ENCODE results near the gene EXOC6B.

EXOC6B gene

DNA sequence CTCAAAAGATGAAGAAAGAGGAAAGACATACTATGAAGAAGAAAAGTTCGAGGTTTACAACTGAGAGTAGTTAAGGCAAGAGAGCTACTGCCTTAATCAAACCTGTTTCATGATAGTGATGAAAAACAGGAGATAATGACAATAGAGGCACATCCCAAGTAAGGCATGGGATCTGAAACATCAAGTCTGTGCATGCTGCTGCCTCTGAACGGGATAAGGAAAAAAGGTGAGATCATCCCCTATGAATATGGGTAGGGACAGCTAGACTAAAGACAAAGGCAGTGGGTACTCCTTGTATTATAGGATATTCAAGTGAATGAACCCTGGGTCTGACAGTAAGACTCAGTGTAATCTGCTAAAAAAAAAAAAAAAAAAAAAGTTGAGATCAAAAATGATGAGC, 3.0 kb downstream of the EXOC6B start:
- DNase-seq (ENCODE audit: low spot score), result no peak
- Mint-ChIP-seq H3K27me3 (ENCODE audit: low read depth) (peaks cover 12% of the 10 kb centered on the region), H3K9me3 (no peaks in the 10 kb centered on the region), H3K36me3 (ENCODE audit: low read depth) (peaks cover 4% of the 10 kb centered on the region), H3K4me1 (ENCODE audit: low read depth) (peaks cover 36% of the 10 kb centered on the region), H3K4me3 (no peak overlapping the region), H3K27ac (no peak overlapping the region)

DNA sequence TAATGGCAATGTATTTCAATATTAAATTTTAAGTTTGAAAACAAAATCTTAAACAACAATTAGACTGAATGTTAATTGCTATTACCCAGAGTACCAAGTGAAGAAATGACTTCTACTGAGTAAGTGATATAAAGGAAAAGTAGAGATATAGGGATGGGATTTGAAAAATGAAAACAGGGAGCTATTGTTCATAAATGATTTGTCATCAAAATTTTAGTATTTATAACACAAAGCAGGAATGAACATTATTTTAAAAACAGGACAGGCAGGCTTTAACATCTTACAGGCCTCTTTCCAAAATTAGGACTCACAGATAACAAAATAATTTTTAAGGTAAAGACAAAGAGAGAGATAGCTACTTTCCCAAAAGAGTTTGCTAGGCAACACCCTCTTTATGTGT, 3.9 kb downstream of the EXOC6B start:
- Mint-ChIP-seq H3K9me3 (no peaks in the 10 kb centered on the region), H3K4me1 (ENCODE audit: low read depth) (peaks cover 33% of the 10 kb centered on the region), H3K27ac (no peak overlapping the region), H3K36me3 (ENCODE audit: low read depth) (peaks cover 4% of the 10 kb centered on the region), H3K27me3 (ENCODE audit: low read depth) (peaks cover 12% of the 10 kb centered on the region), H3K4me3 (no peak overlapping the region)
- no peak for DNase-seq (ENCODE audit: low spot score)

DNA sequence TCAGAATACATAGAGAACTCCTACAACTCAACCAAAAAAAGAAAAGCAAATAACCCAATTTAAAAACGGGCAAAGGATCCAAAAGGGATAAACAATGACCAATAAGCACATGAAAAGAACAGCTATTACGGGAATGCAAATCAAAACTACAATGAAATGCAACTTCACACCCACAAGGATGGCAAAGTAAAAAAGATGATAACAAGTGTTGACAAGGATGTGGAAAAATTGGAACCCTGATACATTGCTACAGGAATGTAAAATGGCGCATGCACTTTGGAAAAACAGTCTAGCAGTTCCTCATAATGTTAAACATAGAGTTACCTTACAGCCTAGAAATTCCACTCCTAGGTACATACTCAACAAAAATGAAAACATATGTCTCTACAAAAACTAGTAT, 4.7 kb downstream of the EXOC6B start:
- peaks cover 32% of the 10 kb centered on the region for H3K4me1 Mint-ChIP-seq (ENCODE audit: low read depth)

DNA sequence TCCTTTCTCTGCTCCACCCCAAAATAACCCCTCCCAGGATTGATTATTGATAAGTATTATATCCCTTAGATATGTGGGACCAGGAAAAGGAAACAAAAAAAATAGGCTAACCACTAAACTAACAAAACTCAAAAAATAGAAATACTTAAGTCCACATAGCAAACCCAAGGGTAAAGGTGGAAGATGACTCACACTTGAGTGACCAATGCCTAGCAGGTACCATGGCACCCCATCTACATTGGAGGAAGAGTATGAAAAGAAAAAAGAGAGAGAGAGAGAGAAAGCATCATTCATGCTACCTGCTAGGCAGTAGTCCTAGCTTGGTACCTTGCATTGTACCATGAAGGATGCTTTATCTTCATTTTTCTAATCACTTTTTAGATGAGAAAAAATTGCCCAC, 6.3 kb downstream of the EXOC6B start:
- Mint-ChIP-seq H3K27ac (no peak overlapping the region), H3K4me1 (ENCODE audit: low read depth) (peaks cover 22% of the 10 kb centered on the region), H3K27me3 (ENCODE audit: low read depth) (peaks cover 9% of the 10 kb centered on the region), H3K9me3 (no peaks in the 10 kb centered on the region), H3K4me3 (no peak overlapping the region), H3K36me3 (ENCODE audit: low read depth) (peaks cover 4% of the 10 kb centered on the region)
- DNase-seq (ENCODE audit: low spot score), result no peak

More for the DNA sequence above, 4.7 kb downstream of the EXOC6B start:
- Mint-ChIP-seq H3K27me3 (ENCODE audit: low read depth) (peaks cover 12% of the 10 kb centered on the region), H3K9me3 (no peaks in the 10 kb centered on the region), H3K36me3 (ENCODE audit: low read depth) (peaks cover 4% of the 10 kb centered on the region), H3K27ac (no peak overlapping the region), H3K4me3 (no peak overlapping the region)
- DNase-seq (ENCODE audit: low spot score), result no peak

DNA sequence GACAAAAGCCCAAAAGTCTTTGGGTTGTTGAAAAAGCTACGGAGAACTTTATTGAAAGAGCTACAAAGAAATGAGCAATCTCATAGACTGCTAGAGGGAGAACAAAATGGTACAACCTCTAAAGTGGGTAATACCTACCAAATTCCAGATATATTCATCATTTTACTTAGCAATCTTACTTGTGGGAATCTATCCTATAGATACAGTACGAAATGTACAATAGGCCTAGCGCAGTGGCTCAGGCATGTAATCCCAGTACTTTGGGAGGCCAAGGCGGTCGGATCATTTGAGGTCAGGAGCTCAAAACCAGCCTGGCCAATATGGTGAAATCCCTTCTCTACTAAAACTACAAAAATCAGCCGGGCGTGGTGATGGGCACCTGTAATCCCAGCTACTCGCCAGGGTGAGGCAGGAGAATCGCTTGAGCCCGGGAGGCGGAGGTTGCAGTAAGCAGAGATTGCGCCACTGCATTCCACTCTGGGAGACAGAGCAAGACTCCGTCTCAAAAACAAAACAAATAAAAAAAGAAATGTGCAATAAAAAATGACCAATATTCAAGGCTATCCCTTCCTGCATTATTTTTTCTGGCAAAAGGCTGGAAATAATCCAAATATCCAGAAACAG, 10.1 kb downstream of the EXOC6B start:
- DNase-seq (ENCODE audit: low spot score), result no peak
- Mint-ChIP-seq H3K4me3 (no peak overlapping the region), H3K4me1 (ENCODE audit: low read depth) (peaks cover 9% of the 10 kb centered on the region), H3K27me3 (ENCODE audit: low read depth) (peaks cover 7% of the 10 kb centered on the region), H3K36me3 (ENCODE audit: low read depth) (no peaks in the 10 kb centered on the region), H3K27ac (no peak overlapping the region), H3K9me3 (no peaks in the 10 kb centered on the region)

DNA sequence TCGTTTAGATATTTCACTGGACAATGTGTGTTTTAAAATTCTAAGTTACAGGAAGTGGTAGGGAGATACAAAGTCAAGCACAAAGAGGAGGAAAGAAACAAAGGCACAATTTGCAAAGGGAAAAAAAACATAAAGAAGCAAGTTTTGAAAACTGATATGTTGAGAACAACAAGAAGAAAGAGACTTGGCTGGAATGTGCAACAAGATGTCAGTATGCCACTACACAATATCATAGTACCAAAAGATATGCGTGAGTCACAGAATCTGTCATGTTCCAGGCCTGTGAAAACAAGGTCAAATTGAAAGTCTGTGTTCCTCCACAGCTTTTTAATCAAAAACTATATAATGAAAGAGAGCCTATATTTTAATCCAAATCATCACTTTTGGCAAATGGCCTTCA, 12.0 kb downstream of the EXOC6B start:
- no peak overlapping the region for H3K4me3 Mint-ChIP-seq
- DNase-seq (ENCODE audit: low spot score), result no peak
- peaks cover 7% of the 10 kb centered on the region for H3K36me3 Mint-ChIP-seq (ENCODE audit: low read depth)
- no peak overlapping the region for H3K27ac Mint-ChIP-seq
- H3K9me3 Mint-ChIP-seq, result peaks cover 12% of the 10 kb centered on the region
- H3K27me3 Mint-ChIP-seq (ENCODE audit: low read depth), result peaks cover 4% of the 10 kb centered on the region
- H3K4me1 Mint-ChIP-seq (ENCODE audit: low read depth), result peaks cover 7% of the 10 kb centered on the region

DNA sequence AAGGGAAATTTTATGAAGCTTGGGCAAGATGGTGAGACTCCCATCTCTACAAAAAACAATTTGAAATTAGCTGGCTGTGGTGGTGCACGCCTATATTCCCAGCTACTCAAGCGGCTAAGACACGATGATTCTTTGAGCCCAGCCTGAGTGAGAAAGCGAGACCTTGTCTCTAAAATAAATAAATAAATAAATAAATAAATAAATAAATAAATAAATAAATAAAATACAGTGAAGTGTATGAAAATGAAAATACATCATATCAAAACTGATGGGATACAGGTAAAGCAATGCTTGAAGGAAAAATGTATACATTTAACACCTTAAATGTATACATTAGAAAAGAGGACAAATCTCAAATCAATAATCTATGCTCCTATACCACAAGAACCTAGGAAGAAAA, 15.7 kb downstream of the EXOC6B start:
- H3K27me3 Mint-ChIP-seq (ENCODE audit: low read depth), result no peaks in the 10 kb centered on the region
- peaks cover 7% of the 10 kb centered on the region for H3K4me1 Mint-ChIP-seq (ENCODE audit: low read depth)
- no peak for DNase-seq (ENCODE audit: low spot score)
- H3K36me3 Mint-ChIP-seq (ENCODE audit: low read depth), result peaks cover 11% of the 10 kb centered on the region
- peaks cover 13% of the 10 kb centered on the region for H3K9me3 Mint-ChIP-seq
- H3K27ac Mint-ChIP-seq, result no peak overlapping the region
- H3K4me3 Mint-ChIP-seq, result no peak overlapping the region

DNA sequence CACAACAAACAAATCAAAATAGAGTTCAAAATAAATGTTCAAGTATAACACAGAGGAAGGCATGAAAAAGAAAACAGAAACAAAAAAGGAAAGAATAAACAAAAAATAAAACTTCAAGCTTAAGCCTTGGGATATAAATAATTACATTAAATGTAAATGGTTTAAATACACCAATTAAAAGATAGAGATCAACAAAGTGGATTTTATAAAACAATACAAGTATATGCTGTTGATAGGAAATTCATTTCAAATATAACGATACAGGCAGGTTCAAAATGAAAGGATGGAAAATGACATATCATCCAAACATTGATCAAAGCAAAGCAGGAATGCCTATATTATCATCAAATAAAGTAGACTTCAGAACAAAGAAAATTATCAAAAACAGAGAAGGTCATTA, 16.7 kb downstream of the EXOC6B start:
- DNase-seq (ENCODE audit: low spot score), result no peak
- peaks cover 13% of the 10 kb centered on the region for H3K9me3 Mint-ChIP-seq
- no peak overlapping the region for H3K4me3 Mint-ChIP-seq
- H3K27ac Mint-ChIP-seq, result no peak overlapping the region
- no peaks in the 10 kb centered on the region for H3K27me3 Mint-ChIP-seq (ENCODE audit: low read depth)
- peaks cover 11% of the 10 kb centered on the region for H3K36me3 Mint-ChIP-seq (ENCODE audit: low read depth)
- peaks cover 7% of the 10 kb centered on the region for H3K4me1 Mint-ChIP-seq (ENCODE audit: low read depth)

DNA sequence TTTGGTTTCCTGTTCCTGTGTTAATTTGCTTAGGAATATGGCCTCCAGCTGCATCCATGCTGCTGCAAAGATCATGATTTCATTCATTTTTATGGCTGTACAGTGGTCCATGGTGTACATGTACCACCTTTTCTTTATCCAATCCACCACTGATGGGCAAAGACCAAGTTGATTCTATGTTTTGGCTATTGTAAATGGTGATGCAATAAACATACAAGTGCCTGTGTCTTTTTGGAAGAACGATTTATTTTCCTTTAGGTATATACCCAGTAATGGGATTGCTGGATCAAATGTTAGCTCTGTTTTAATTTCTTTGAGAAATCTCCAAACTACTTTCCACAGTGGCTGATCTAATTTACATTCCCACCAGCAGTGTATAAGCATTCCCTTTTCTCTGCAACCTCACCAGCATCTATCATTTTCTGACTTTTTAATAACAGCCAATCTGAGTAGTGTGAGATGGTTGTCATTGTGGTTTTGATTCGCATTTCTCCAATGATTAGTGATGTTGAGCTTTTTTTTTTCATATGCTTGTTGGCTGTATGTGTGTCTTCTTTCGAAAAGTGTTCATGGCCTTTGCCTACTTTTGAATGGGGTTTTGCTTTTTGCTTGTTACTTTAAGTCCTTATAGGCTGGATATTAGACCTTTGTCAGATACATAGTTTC, 19.4 kb downstream of the EXOC6B start:
- H3K4me3 Mint-ChIP-seq, result no peak overlapping the region
- H3K36me3 Mint-ChIP-seq (ENCODE audit: low read depth), result peaks cover 11% of the 10 kb centered on the region
- no peak overlapping the region for H3K27ac Mint-ChIP-seq
- H3K27me3 Mint-ChIP-seq (ENCODE audit: low read depth), result peaks cover 5% of the 10 kb centered on the region
- no peak for DNase-seq (ENCODE audit: low spot score)
- H3K4me1 Mint-ChIP-seq (ENCODE audit: low read depth), result peaks cover 2% of the 10 kb centered on the region
- peaks cover 13% of the 10 kb centered on the region for H3K9me3 Mint-ChIP-seq

DNA sequence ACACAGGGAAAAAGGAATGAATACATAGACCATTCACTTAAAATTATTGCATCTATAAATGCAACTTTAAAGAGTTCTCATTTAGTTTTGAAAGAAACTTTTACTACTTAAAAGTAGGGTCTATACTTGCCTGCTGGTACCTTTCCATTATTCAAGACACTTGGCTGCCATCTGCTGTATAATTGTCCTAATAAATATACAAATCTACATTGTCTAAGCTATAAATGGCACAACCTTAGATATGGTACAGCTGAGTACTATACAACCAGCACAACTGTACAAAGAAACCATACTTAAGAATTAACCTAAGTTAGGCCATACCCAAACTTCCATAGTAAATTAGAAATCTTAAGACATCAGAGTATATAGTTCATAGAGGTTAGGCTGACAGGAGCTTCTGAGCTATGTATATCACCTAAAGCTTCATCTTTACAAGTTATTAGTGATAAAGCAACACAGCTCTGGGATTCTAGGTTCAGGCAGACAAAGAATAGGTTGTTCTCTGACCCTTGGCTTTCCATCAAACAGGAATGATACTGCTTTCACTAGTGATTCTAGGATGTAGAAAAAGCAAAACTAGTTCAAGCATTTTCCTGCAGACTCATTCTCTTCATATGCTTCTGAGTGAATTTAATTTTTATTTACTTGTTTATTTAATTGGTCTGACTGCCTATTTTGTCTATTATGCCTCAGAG, 22.1 kb downstream of the EXOC6B start:
- H3K27me3 Mint-ChIP-seq (ENCODE audit: low read depth), result peaks cover 7% of the 10 kb centered on the region
- no peak for DNase-seq (ENCODE audit: low spot score)
- peaks cover 2% of the 10 kb centered on the region for H3K4me1 Mint-ChIP-seq (ENCODE audit: low read depth)
- H3K36me3 Mint-ChIP-seq (ENCODE audit: low read depth), result peaks cover 3% of the 10 kb centered on the region
- no peak overlapping the region for H3K4me3 Mint-ChIP-seq
- peaks cover under 1% of the 10 kb centered on the region for H3K9me3 Mint-ChIP-seq
- no peak overlapping the region for H3K27ac Mint-ChIP-seq

DNA sequence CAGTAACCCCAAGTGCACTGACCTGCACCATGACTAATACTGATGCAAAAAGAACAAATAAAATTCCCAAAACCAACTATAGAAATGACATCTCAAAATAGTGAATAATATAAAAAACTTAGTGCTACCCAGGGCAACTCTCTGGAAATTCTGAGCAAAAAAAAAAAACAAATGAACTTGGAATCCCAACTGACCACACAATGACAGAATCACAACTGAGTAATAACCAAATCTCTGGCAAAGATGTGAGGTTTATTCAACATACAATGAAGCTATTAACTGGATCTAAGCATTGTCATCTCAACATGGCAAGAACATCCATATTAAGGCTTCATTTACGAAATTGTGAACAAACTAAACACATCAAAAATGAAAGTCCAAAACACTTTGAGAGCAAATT, 22.7 kb downstream of the EXOC6B start:
- no peaks in the 10 kb centered on the region for H3K9me3 Mint-ChIP-seq
- H3K27me3 Mint-ChIP-seq (ENCODE audit: low read depth), result peaks cover 7% of the 10 kb centered on the region
- peaks cover 1% of the 10 kb centered on the region for H3K36me3 Mint-ChIP-seq (ENCODE audit: low read depth)
- no peak overlapping the region for H3K27ac Mint-ChIP-seq
- DNase-seq (ENCODE audit: low spot score), result no peak
- no peak overlapping the region for H3K4me3 Mint-ChIP-seq
- H3K4me1 Mint-ChIP-seq (ENCODE audit: low read depth), result peaks cover 2% of the 10 kb centered on the region

DNA sequence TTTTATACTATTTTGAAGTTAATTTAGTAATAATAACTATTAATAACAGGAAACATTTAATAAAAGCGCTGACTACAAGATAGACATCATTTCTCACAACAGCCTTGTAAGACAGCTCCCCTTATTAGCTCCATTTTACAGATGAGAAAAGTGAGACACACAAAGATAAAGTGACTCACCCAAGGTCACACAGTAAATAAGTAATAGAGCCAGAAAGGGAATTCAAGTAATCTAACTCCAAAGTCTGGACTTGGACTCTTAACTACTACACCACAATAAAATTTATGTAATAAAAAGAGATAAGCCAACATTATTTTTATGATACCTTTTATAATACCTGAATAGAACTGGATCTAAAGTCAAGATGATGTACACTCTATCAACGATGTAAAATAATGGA, 25.3 kb downstream of the EXOC6B start:
- Mint-ChIP-seq H3K27me3 (ENCODE audit: low read depth) (peaks cover 7% of the 10 kb centered on the region), H3K9me3 (no peaks in the 10 kb centered on the region), H3K4me3 (no peak overlapping the region), H3K4me1 (ENCODE audit: low read depth) (no peaks in the 10 kb centered on the region), H3K27ac (no peak overlapping the region), H3K36me3 (ENCODE audit: low read depth) (no peaks in the 10 kb centered on the region)
- no peak for DNase-seq (ENCODE audit: low spot score)

DNA sequence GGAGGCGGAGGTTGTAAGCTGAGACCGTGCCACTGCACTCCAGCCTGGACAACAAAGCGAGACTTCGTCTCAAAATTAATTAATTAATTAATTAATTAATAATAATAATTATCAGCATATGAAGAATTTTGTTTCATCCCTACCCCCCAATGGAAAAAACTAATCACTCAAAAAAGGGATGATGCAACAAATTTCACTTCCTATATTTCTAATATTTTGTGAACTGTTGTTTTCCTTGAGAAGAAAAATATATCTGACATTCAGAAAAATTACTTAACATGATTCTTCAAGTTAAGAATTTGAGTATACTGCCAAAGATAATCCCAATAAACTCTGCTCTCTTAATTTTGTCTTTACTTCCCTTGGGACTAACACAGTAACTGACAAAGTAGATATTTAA, 28.1 kb downstream of the EXOC6B start:
- Mint-ChIP-seq H3K4me3 (no peak overlapping the region), H3K4me1 (ENCODE audit: low read depth) (peaks cover 10% of the 10 kb centered on the region), H3K36me3 (ENCODE audit: low read depth) (no peaks in the 10 kb centered on the region), H3K27ac (no peak overlapping the region), H3K27me3 (ENCODE audit: low read depth) (peaks cover 2% of the 10 kb centered on the region), H3K9me3 (no peaks in the 10 kb centered on the region)
- no peak for DNase-seq (ENCODE audit: low spot score)

DNA sequence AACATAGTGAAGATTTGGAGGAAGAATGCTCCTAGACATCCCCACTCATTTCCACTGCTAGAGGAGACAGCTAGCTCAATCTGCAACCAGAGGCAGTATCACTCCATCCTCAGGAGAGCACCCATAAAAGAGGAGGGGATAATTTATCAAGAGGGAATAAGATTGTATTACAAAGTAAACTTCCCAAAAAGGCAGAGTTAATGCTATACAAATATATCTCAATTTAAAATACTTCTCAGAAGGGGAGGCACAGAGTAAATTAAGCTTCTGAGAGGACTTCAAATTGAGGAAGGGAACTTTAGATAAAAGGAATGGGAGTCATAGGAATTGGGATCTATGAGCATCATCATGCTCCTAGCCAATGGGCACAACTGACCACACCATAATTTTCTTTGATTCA, 29.1 kb downstream of the EXOC6B start:
- Mint-ChIP-seq H3K4me3 (no peak overlapping the region), H3K4me1 (ENCODE audit: low read depth) (peaks cover 10% of the 10 kb centered on the region), H3K27me3 (ENCODE audit: low read depth) (peaks cover 2% of the 10 kb centered on the region), H3K36me3 (ENCODE audit: low read depth) (no peaks in the 10 kb centered on the region), H3K9me3 (no peaks in the 10 kb centered on the region), H3K27ac (no peak overlapping the region)
- no peak for DNase-seq (ENCODE audit: low spot score)
